ENCODE measurements around the gene NT5M.

The NT5M gene

DNA sequence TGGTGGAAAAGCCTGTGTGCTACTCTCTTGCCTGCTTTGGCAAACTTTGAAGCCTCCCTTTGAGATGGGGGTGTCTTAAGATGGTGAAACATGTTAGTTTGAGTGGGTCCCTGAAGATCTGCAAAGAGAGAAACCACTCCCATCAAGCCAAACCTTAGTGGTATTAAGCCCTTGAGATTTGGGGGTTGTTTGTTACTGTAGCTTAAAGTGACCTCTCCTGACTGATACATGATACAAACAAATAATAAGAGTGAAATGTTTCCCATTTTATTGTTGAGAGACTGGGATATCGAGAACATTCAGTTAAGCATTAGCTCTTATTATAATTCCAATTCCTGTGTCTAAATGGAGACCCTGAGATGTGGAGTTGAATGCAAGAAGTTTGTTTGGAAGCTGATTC is 63.1 kb downstream of the NT5M start:
- Mint-ChIP-seq H3K4me3 (no peak overlapping the region), H3K9me3 (no peaks in the 10 kb centered on the region), H3K27ac (no peak overlapping the region), H3K27me3 (peaks cover 12% of the 10 kb centered on the region), H3K4me1 (no peaks in the 10 kb centered on the region)
- no peak for ATAC-seq
- DNase-seq, result no peak

DNA sequence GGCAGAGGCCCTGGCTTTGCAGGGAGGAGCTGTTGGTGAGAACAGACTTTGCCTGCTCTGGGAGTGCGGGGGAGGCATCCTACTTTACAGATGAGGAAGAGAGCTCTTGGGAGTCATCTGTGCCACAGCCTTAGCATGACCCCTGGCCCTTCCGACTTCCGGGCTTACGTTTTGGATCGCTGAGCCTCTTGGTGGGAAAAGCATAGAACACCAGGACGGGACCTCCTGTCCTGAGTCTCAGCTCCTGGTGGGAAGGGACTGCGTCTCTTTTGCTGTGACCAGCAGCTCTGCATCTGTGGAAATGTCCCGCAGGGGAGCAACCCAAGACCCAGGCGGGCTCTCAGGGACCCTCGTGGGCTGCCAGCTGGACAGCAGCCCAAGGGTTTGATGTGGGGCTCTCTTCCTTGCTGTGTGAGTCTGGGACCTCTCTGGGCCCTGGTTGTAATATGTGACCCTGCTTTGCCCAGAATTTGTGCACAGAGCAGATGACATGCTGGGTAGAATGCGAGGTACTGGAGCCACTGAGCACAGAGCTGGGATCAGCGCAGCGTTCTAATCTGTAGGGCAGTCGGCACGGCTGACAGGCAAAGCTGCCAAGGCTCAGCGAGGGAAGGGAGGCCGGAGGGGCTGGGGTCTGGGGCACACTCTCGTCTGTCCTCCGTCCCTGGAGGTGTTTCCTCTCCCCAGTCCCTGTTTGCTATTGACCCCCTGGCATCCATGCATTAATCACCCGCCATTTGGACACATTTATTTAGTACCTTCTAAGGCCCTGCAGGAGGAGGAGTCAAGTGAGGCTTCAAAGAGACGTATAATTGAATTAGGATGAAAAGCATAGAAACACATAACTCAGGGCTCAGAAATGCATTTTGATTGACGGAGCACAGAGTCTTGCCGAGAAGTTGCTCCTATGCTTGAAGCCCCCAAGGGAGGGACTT is 64.0 kb downstream of the NT5M start:
- no peaks in the 10 kb centered on the region for H3K9me3 Mint-ChIP-seq
- no peak overlapping the region for H3K27ac Mint-ChIP-seq
- H3K27me3 Mint-ChIP-seq, result peaks cover 15% of the 10 kb centered on the region
- DNase-seq, result no peak
- ATAC-seq, result no peak
- H3K4me3 Mint-ChIP-seq, result no peak overlapping the region
- H3K4me1 Mint-ChIP-seq, result no peaks in the 10 kb centered on the region

DNA sequence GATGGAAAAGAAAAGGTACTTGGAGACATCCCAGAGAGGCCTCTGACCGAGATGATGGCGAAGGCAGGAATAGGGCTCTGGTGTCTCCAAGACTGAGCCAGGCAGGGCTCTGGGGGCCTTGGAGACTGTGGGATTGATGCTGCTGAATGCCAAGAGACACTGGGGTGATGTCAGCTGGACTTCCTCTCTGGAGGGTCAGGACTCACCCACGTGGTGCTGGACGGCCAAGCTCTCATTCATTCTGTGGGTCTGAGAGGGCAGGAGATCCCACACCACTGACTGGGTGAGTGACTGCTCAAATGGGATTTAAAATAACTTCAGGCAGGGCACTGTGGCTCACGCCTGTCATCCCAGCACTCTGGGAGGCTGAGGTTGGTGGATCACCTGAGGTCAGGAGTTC is 64.8 kb downstream of the NT5M start:
- Mint-ChIP-seq H3K27ac (no peak overlapping the region), H3K27me3 (peaks cover 14% of the 10 kb centered on the region), H3K4me1 (no peaks in the 10 kb centered on the region), H3K9me3 (no peaks in the 10 kb centered on the region), H3K4me3 (no peak overlapping the region)
- ATAC-seq (no peak), DNase-seq (no peak)

DNA sequence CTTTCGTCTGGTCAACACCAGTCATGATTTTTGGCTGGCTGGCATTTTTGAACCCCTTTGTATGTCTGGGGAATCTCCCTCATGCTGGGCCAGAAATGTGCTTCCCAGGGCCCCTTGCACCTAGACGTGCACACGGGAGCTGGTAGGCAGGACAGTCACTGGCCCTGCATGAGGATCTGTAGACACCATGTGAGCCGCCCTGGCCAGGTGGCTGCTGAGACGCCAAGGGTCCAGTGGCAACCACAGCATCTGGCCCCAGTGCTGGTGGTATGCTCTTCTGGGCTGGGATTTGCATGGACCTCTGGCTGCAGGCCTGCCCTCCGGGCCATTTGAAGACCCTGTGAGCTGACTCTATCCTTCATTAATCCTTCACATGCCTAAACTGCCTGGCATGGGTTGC is 67.5 kb downstream of the NT5M start:
- Mint-ChIP-seq H3K4me1 (no peaks in the 10 kb centered on the region), H3K9me3 (no peaks in the 10 kb centered on the region), H3K27ac (no peak overlapping the region), H3K27me3 (peaks cover 8% of the 10 kb centered on the region), H3K4me3 (no peak overlapping the region)
- no peak for DNase-seq
- no peak for ATAC-seq

DNA sequence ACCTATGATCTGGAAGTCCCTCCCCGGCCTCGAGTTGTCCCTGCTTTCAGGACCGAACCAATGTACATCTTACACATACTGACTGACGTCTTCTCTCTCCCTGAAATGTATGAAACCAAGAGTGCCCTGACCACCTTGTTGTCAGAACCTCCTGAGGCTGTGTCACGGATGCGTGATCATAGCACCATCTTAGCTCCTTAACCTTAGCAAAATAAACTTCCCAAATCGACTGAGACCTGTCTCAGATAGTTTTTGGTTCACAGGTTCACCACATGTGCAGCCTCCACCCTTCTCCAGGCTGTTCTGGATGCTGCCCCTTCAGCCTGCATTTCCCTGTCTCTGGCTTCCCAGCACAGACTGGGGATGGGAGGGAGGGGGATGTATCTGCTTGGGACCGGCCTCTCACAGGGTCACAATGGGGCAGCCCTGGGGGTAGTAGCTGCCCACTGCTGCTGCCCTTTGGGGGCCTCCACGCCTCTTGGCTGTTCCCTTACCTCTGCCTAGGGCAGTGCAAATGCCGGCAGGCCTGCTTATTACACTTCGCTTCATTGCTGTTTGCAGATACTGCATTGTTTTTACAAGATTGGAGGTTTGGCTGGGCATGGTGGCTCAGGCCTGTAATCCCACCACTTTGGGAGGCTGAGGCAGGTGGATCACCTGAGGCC is 69.8 kb downstream of the NT5M start:
- H3K27me3 Mint-ChIP-seq, result peaks cover 8% of the 10 kb centered on the region
- H3K9me3 Mint-ChIP-seq, result no peaks in the 10 kb centered on the region
- no peaks in the 10 kb centered on the region for H3K4me1 Mint-ChIP-seq
- peak overlapping the region in 1 of 2 donors; percentile 64 for H3K27ac Mint-ChIP-seq
- ATAC-seq (no peak), DNase-seq (no peak)
- no peak overlapping the region for H3K4me3 Mint-ChIP-seq

DNA sequence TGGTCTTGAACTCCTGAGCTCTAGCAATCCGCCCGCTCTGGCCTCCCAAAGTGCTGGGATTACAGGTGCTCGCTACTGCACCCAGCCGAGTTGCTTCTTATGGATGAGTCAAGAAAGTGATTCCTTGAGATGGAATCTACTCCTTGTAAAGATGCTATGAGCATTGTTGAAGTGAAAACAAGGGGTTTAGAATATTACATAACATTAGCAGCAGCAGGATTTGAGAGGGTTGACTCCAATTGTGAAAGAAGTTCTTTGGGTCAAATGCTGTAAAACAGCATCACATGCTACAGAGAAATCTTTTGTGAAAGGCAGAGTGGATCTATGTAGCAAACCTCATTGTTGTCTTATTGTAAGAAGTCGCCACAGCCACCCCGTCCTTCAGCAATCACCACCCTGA is 72.7 kb downstream of the NT5M start:
- no peak for ATAC-seq
- no peak overlapping the region for H3K27ac Mint-ChIP-seq
- H3K4me1 Mint-ChIP-seq, result no peaks in the 10 kb centered on the region
- no peaks in the 10 kb centered on the region for H3K9me3 Mint-ChIP-seq
- no peak for DNase-seq
- H3K27me3 Mint-ChIP-seq, result peaks cover 6% of the 10 kb centered on the region
- H3K4me3 Mint-ChIP-seq, result no peak overlapping the region

DNA sequence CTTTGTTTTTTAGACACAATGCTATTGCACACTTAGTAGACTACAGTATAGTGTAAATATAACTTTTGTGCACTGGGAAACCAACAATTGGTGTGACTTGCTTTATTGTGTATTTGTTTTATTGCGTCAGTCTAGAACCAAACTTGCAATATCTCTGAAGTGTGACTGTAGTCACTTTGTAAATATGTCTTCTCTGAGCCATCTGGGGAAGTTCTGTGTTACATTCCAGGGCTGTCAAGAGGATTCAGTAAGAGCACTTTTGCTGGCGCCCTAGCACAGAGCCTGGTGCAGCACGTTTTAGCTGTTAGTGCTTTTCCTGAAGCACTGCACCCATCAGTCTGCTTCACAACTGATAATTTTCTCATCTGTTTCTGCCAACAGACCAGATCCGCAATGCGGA is 73.2 kb downstream of the NT5M start:
- no peak for DNase-seq

DNA sequence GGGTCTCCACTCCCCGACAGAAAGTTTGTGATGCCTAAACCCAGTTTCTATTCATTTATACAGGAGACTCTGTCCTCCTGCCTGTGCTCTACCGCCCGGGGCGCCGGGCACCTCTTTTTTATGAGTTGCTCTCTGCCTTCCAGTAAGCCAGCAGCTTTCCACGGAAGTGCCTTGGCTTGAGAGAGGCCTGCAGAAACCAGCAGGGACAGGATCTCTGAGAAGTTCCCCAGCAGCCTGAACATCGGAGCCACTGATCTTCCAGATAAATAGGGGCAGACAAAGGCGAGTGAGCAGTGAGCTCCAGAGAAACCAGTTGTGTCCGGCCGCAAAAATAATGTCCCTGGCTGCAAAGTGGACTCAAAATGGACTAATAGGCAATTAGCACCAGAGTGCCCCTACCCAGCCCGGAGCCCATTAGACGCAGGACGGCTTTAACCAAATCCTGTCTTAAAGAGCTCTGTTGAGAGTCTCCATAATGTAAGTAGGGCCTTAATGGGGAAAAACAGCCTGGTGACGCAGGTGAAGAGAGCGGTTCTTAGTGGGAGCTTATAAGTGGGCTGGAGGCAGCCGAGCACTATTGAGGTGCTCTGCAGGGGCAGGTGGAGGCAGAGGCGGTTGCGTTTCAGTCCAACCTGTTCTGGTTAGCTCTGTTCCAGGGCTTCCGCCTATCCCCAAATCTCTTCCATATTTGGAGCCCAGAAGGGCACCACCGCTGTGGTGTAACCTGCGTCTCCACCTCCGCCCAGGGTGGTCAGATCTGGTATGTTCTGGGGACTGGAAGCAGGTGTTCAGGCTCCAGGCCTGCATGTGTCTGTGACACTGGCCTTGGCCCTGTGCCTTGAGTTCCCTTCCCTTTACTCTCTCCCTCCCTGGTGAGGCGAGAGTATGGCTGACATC is 74.1 kb downstream of the NT5M start:
- Mint-ChIP-seq H3K27me3 (no peaks in the 10 kb centered on the region), H3K9me3 (no peaks in the 10 kb centered on the region), H3K27ac (peak overlapping the region; percentile 19 to 79), H3K4me1 (peaks cover 7% of the 10 kb centered on the region), H3K4me3 (no peak overlapping the region)
- no peak for ATAC-seq
- no peak for DNase-seq

More for the DNA sequence above, 73.2 kb downstream of the NT5M start:
- H3K27ac Mint-ChIP-seq, result no peak overlapping the region
- H3K9me3 Mint-ChIP-seq, result no peaks in the 10 kb centered on the region
- peaks cover under 1% of the 10 kb centered on the region for H3K27me3 Mint-ChIP-seq
- H3K4me3 Mint-ChIP-seq, result no peak overlapping the region
- ATAC-seq, result no peak
- H3K4me1 Mint-ChIP-seq, result no peaks in the 10 kb centered on the region

DNA sequence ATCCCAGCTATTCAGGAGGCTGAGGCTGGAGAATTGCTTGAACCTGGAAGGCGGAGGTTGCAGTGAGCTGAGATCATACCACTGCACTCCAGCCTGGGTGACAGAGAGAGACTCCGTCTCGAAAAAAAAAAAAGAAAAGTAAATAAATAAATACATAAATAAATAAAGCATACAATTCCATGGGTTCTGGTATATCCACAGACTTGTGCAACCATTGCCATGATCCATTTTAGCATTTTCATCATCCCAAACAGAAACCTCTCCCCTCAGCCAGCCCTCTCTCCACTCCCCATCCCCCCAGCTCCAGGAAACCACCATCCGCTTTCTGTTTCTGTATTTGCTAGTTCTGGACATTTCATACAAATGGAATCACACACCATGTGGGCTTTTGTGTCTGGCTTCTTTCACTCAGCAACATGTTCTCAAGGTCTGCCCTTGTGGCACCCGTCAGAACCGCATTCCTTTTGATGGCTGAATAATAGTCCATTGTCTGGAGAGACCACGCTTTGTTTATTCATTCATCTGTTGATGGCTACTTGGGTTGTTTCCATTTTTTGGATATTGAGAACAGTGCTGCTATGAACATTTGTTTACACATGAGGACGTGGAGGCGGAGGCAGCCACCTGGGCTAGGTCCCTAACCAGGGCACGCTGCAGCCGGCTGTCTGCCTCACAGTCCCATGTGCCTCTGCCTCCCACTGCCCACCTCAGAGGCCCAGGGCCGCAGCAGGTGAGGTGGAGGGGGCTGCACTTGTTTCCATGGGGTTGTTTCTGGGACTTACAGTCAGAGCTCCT is 76.2 kb downstream of the NT5M start:
- Mint-ChIP-seq H3K4me3 (no peak overlapping the region), H3K27me3 (no peaks in the 10 kb centered on the region), H3K4me1 (peaks cover 7% of the 10 kb centered on the region), H3K27ac (no peak overlapping the region), H3K9me3 (no peaks in the 10 kb centered on the region)
- no peak for ATAC-seq
- no peak for DNase-seq

DNA sequence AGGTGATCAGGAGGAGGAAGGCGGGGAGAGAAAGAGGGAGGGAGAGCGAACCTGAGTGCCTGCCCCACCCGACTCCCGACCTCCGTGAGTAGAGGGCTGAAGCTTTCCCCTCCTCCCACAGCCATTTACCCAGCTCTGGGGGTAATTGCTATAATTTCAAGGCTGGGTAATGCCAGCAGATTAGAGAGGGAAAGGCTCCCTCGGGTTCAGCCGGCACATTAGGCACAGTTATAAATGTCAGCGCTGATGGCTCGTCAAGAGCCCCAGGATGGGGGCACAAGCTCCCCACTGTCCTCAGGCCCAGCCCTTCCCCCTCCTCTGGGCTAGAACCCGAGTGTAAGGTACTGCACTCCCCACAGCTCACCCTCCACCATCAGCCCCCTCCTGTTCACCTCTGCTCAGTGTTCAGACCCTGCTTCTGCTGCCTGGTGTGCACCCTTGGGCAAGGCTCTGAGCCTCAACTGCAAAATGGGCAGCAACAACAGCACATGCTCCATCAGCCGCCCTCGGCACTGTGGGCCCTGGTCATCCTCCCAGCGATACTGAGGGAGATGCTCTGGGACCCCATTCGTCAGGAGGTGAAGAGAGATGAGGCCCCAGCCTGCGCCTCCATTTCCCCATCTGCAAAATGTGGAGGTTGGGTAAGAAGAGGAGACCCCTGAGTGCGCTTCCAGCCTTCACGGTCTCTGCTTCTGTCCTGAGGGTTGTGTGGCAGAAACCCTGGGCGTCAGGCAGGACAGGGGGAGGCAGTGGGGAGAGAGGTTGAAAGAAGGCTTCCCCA is 77.2 kb downstream of the NT5M start:
- Mint-ChIP-seq H3K4me3 (no peak overlapping the region), H3K9me3 (no peaks in the 10 kb centered on the region), H3K4me1 (peaks cover 7% of the 10 kb centered on the region), H3K27ac (peak overlapping the region in 1 of 2 donors; percentile 3), H3K27me3 (no peaks in the 10 kb centered on the region)
- no peak for ATAC-seq
- DNase-seq, result no peak

DNA sequence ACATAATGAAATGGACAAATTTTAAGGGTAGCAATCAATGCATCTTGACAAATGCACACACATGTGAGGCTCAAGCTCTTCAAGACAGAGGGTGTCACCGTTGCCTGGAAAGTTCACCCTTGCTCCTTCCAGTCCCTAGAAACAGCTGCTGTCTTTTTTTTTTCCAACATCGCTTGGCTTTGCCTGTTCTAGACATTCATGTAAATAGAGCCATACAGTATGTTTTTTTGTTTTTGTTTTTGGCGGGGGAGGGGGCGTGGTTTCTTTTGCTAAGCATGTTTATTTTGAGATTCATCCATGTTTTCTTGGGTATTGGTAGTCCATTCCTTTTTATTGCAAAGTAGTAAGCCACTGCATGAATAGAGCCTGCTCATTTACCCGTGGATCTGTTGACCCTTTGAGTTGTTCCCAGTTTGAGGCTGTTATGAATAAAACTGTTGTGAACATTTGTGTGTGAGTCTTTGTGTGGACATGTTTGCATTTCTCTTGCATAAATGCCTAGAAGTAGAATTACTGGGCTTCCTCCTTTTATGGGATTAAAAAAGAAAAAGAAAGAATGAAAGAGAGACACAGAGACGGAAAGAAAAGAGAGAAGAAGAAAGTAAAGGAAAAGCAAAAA is 78.4 kb downstream of the NT5M start:
- H3K4me3 Mint-ChIP-seq, result no peak overlapping the region
- no peak for DNase-seq
- peaks cover 15% of the 10 kb centered on the region for H3K4me1 Mint-ChIP-seq
- H3K27ac Mint-ChIP-seq, result no peak overlapping the region
- H3K9me3 Mint-ChIP-seq, result no peaks in the 10 kb centered on the region
- ATAC-seq, result no peak
- no peaks in the 10 kb centered on the region for H3K27me3 Mint-ChIP-seq

DNA sequence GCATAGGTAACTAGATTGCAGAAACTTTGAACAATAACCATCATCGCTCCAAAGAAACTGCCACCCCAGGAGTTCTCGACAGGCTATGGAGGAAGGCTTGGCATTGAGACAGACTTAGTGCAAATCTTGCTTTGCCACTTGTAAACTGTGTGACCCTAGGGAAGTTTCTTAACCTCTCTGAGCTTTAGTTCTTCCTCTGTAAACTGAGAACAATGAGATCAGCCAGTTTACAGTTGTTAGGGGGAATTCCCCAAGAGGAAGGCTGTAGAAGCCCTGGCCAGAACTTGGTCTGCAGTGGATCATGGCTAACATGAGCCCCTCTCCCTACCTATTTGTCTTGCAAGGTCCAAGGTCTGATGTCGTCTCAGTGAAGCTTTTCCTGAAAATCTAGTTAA is 78.9 kb downstream of the NT5M start:
- Mint-ChIP-seq H3K27ac (no peak overlapping the region), H3K4me1 (peaks cover 17% of the 10 kb centered on the region), H3K9me3 (no peaks in the 10 kb centered on the region), H3K27me3 (no peaks in the 10 kb centered on the region), H3K4me3 (no peak overlapping the region)
- DNase-seq (no peak), ATAC-seq (no peak)

DNA sequence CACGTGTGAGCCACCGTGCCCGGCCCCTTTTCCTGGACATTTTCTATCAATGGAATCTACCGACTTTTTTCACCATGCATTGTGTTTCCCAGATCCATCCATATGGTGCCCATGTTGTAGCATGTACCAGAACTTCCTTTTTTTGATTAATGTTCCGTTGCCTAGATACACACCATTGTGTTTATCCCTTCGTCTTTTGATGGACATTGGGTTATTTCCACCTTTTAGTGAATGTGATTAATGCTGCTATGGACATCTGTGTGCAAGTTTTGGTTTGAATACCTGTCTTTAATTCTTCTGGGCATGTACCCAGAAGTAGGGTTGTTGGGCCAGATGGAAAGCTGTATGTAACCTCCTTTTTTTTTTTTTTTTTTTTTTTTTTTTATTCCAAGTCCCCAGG is 79.8 kb downstream of the NT5M start:
- H3K27me3 Mint-ChIP-seq, result no peaks in the 10 kb centered on the region
- ATAC-seq (no peak), DNase-seq (no peak)
- H3K4me1 Mint-ChIP-seq, result peaks cover 26% of the 10 kb centered on the region
- H3K9me3 Mint-ChIP-seq, result no peaks in the 10 kb centered on the region
- H3K27ac Mint-ChIP-seq, result no peak overlapping the region
- H3K4me3 Mint-ChIP-seq, result no peak overlapping the region

Measured in stimulated activated naive CD8-positive, alpha-beta T cell treated with anti-CD3 and anti-CD28 coated beads, Interleukin-15, amount 100 ng/mL, for 72 hours (primary cell).